Prostate gland (tissue), 2 donors: ENCODE results near the gene KRT86. TPM values are rescaled to one million over a fixed set of nuclear protein-coding genes. Genes with fewer than 3 reads are reported as not detected.
"Not testable (repeated sequence)": the region's sequence is repeated elsewhere in the genome, so short reads cannot be mapped to it uniquely, and the experiment has no call there.

ENCODE experiments used
- DNase-seq: peaks from one replicate; pipeline ENCODE4 v3.0.0-alpha.2; 2019; ENCODE audit warnings: low spot score
- H3K27ac ChIP-seq, 2 donors: fragments of 200-600 bp; sonication (generic); 2 replicates each; pipeline ENCODE4 v1.5.1; 2017 to 2019
- H3K27me3 ChIP-seq: fragments of 200-600 bp; sonication (generic); replicated peaks from 2 replicates; pipeline ENCODE4 v1.5.1; 2019; ENCODE audit not compliant: insufficient read depth
- H3K36me3 ChIP-seq, 2 donors: fragments of 200-600 bp; sonication (generic); 1 replicate in 1 of 2; 2 replicates in 1 of 2; pipeline versions ENCODE4 v1.5.1 to v1.8.1; 2017 to 2019
- H3K4me1 ChIP-seq: fragments of 200-600 bp; sonication (generic); replicated peaks from 2 replicates; pipeline ENCODE4 v1.5.1; 2019
- H3K4me3 ChIP-seq, 2 donors: fragments of 200-600 bp; sonication (generic); 2 replicates each; pipeline ENCODE4 v1.5.1; 2017 to 2019
- H3K9me3 ChIP-seq: fragments of 200-600 bp; sonication (generic); 2 replicates; pipeline ENCODE4 v1.5.1; 2017
- CTCF ChIP-seq, 4 experiments: fragments of 200-600 bp in 2 of 4; fragments of 450-650 bp in 2 of 4; sonication (generic) in 2 of 4; IDR thresholded peaks; 1 replicate in 3 of 4; 2 replicates in 1 of 4; pipeline ENCODE4 v1.5.1; 2016 to 2019; ENCODE audit warnings: antibody characterized with exemption in 4 of 4, mild to moderate bottlenecking in 2 of 4, moderate library complexity in 2 of 4
- POLR2A ChIP-seq: fragments of 450-650 bp; IDR thresholded peaks from one replicate; pipeline ENCODE4 v1.6.1; 2016; ENCODE audit warnings: antibody characterized with exemption, mild to moderate bottlenecking
- POLR2AphosphoS5 ChIP-seq: sonication (generic); formaldehyde crosslinking; IDR thresholded peaks from one replicate; pipeline ENCODE4 v1.6.1; 2017; ENCODE audit warnings: antibody characterized with exemption
- WGBS: methylation state at CpG from one replicate; pipeline ENCODE4 v1.1.5; 2018; 5-methylcytosine and 5-hydroxymethylcytosine counted together
- intact Hi-C: fragments of 100-400 bp; cut with DNase I; formaldehyde crosslinking; loops from one replicate; pipeline ENCODE4 v1.14.2; 2022
- total RNA-seq, 2 donors: library from RNA; depleted of rRNA; stranded (reverse); fragments of >200 nt; gene quantifications; one replicate each; pipeline ENCODE4 v1.1.0, GENCODE V29; 2016

KRT86 gene
- total RNA-seq, 2 donors from 2014 or later: 0.27 to 0.85 TPM

- intact Hi-C loops: no loop called here
- no peak for TF ChIP-seq POLR2A
- TF ChIP-seq CTCF (IDR thresholded peaks at IDR 0.05): no peak
- no peak for TF ChIP-seq POLR2AphosphoS5
- Histone ChIP-seq H3K4me3 (no peak overlapping the region), H3K27me3 (no peaks in the 10 kb centered on the region), H3K36me3 (no peaks in the 10 kb centered on the region), H3K27ac (no peak overlapping the region), H3K4me1 (peaks cover 2% of the 10 kb centered on the region), H3K9me3 (no peaks in the 10 kb centered on the region)
- DNase-seq: no peak
- 77% methylated on average over 2 of the region's 2 CpGs for WGBS
Measured at GRCh38 chr12:52342781-52343490, 68.5 kb downstream of the KRT86 start.

- no peak overlapping the region for H3K27ac ChIP-seq
- DNase-seq: no peak
- H3K4me3 ChIP-seq: no peak overlapping the region
- H3K36me3 ChIP-seq: no peaks in the 10 kb centered on the region
- H3K9me3 ChIP-seq: no peaks in the 10 kb centered on the region
- intact Hi-C loops: no loop called here
- TF ChIP-seq CTCF (IDR thresholded peaks at IDR 0.05): no peak
- TF ChIP-seq POLR2A: no peak
- no peak for TF ChIP-seq POLR2AphosphoS5
- no peaks in the 10 kb centered on the region for H3K27me3 ChIP-seq
- H3K4me1 ChIP-seq: peaks cover 2% of the 10 kb centered on the region
- 88% methylated on average over 2 of the region's 2 CpGs for WGBS
Measured at GRCh38 chr12:52343550-52343949, 69.1 kb downstream of the KRT86 start.

- H3K36me3 ChIP-seq: no peaks in the 10 kb centered on the region
- no peak overlapping the region for H3K4me3 ChIP-seq
- no peak overlapping the region for H3K27ac ChIP-seq
- WGBS: 87% methylated on average over 9 of the region's 12 CpGs
- H3K4me1 ChIP-seq: peaks cover 2% of the 10 kb centered on the region
- intact Hi-C loops: no loop called here
- no peak for TF ChIP-seq POLR2AphosphoS5
- TF ChIP-seq POLR2A: no peak
- TF ChIP-seq CTCF (IDR thresholded peaks at IDR 0.05): no peak
- no peak for DNase-seq
- H3K27me3 ChIP-seq: no peaks in the 10 kb centered on the region
- H3K9me3 ChIP-seq: no peaks in the 10 kb centered on the region
Measured at GRCh38 chr12:52344111-52344510, 69.7 kb downstream of the KRT86 start.

GRCh38 chr12:52345041-52345440, 70.6 kb downstream of the KRT86 start:
- H3K27me3 ChIP-seq, H3K4me3 ChIP-seq, H3K4me1 ChIP-seq, DNase-seq, intact Hi-C loops, H3K36me3 ChIP-seq, H3K9me3 ChIP-seq: not testable (repeated sequence)
- 91% methylated on average over 8 of the region's 8 CpGs for WGBS
- H3K27ac ChIP-seq: peak overlapping the region in 1 of 2 donors; percentile 24

- WGBS: 50% methylated on average over 4 of the region's 4 CpGs
- Histone ChIP-seq H3K4me1 (peaks cover 3% of the 10 kb centered on the region), H3K9me3 (no peaks in the 10 kb centered on the region), H3K36me3 (no peaks in the 10 kb centered on the region), H3K4me3 (no peak overlapping the region), H3K27me3 (no peaks in the 10 kb centered on the region), H3K27ac (peak overlapping the region in 1 of 2 donors; percentile 27)
- intact Hi-C loops: no loop called here
- TF ChIP-seq POLR2AphosphoS5 (peak; percentile 36), CTCF (IDR thresholded peaks at IDR 0.05) (no peak), POLR2A (no peak)
- DNase-seq: peak; percentile 22
Measured at GRCh38 chr12:52346593-52346992, 72.1 kb downstream of the KRT86 start.
